ENCODE results near the gene SFPQ.
"Not testable (repeated sequence)": the region's sequence is repeated elsewhere in the genome, so short reads cannot be mapped to it uniquely, and the experiment has no call there.

Gene SFPQ

GRCh38 chr1:35142294-35142693, 50.7 kb downstream of the SFPQ start:
- H3K4me1 ChIP-seq (ENCODE audit: control insufficient read depth, insufficient read depth, low read length, poor library complexity, severe bottlenecking); H3K36me3 ChIP-seq (ENCODE audit: control insufficient read depth, insufficient read depth, low read length); H3K9me3 ChIP-seq (ENCODE audit: control insufficient read depth, low read length); H3K4me3 ChIP-seq (ENCODE audit: extremely low read depth, insufficient read depth, low read length, poor library complexity, severe bottlenecking); H3K27ac ChIP-seq (ENCODE audit: low read depth, low read length, severe bottlenecking): not testable (repeated sequence)

- 95 to 97% methylated on average over 5 of the region's 5 CpGs for WGBS, 2 experiments (ENCODE audit: insufficient coverage in 2 of 2)
- not testable (repeated sequence) for H3K4me1 ChIP-seq (ENCODE audit: control insufficient read depth, insufficient read depth, low read length, poor library complexity, severe bottlenecking); H3K9me3 ChIP-seq (ENCODE audit: control insufficient read depth, low read length)
Observed at GRCh38 chr1:35137590-35137989, 55.4 kb downstream of the SFPQ start.

GRCh38 chr1:35136780-35137179, 56.2 kb downstream of the SFPQ start:
- no peak overlapping the region for H3K27ac ChIP-seq (ENCODE audit: low read depth, low read length, severe bottlenecking)
- no peaks in the 10 kb centered on the region for H3K36me3 ChIP-seq (ENCODE audit: control insufficient read depth, insufficient read depth, low read length)
- WGBS, 2 experiments (ENCODE audit: insufficient coverage in 2 of 2), result 83 to 91% methylated on average over 1 to 3 of the region's 3 CpGs
- H3K4me3 ChIP-seq (ENCODE audit: extremely low read depth, insufficient read depth, low read length, poor library complexity, severe bottlenecking), result no peak overlapping the region
- no peaks in the 10 kb centered on the region for H3K4me1 ChIP-seq (ENCODE audit: control insufficient read depth, insufficient read depth, low read length, poor library complexity, severe bottlenecking)
- no peaks in the 10 kb centered on the region for H3K9me3 ChIP-seq (ENCODE audit: control insufficient read depth, low read length)

More at GRCh38 chr1:35137590-35137989, 55.4 kb downstream of the SFPQ start:
- H3K27ac ChIP-seq (ENCODE audit: low read depth, low read length, severe bottlenecking); H3K4me3 ChIP-seq (ENCODE audit: extremely low read depth, insufficient read depth, low read length, poor library complexity, severe bottlenecking); H3K36me3 ChIP-seq (ENCODE audit: control insufficient read depth, insufficient read depth, low read length): not testable (repeated sequence)

All from mesodermal cell (in vitro differentiated cells).